Measurements from ENCODE around the gene CPLX3.
A peak's percentile ranks its signal among the peaks of the same experiment; 100 is the strongest.

CPLX3 gene

GRCh38 chr15:74828835-74829234, 2.4 kb downstream of the CPLX3 start:
- no peak for DNase-seq (ENCODE audit: low read depth in 3 of 3)

- no peak for DNase-seq (ENCODE audit: low read depth in 3 of 3)
These were observed 3.1 kb downstream of the CPLX3 start for GRCh38 chr15:74829486-74829885.

GRCh38 chr15:74829991-74830390, 3.6 kb downstream of the CPLX3 start:
- no peak for DNase-seq (ENCODE audit: low read depth in 3 of 3)

GRCh38 chr15:74830868-74831267, 4.4 kb downstream of the CPLX3 start:
- no peak for DNase-seq (ENCODE audit: low read depth in 3 of 3)

GRCh38 chr15:74831813-74832495, 5.5 kb downstream of the CPLX3 start:
- no peak for DNase-seq (ENCODE audit: low read depth in 3 of 3)

- no peak for DNase-seq (ENCODE audit: low read depth in 3 of 3)
These were observed 6.4 kb downstream of the CPLX3 start for GRCh38 chr15:74832826-74833225.

GRCh38 chr15:74833376-74834107, 7.1 kb downstream of the CPLX3 start:
- DNase-seq (ENCODE audit: low read depth in 3 of 3): no peak

- DNase-seq (ENCODE audit: low read depth in 3 of 3): peak in 1 of 3 experiments; percentile 50
These were observed 8.9 kb downstream of the CPLX3 start for GRCh38 chr15:74835312-74835823.

- DNase-seq (ENCODE audit: low read depth in 3 of 3): no peak
These were observed 10.4 kb downstream of the CPLX3 start for GRCh38 chr15:74836846-74837245.

GRCh38 chr15:74837482-74838136, 11.2 kb downstream of the CPLX3 start:
- DNase-seq (ENCODE audit: low read depth in 3 of 3): no peak

- DNase-seq (ENCODE audit: low read depth in 3 of 3): no peak
These were observed 11.7 kb downstream of the CPLX3 start for GRCh38 chr15:74838137-74838516.

GRCh38 chr15:74838746-74839525, 12.5 kb downstream of the CPLX3 start:
- DNase-seq (ENCODE audit: low read depth in 3 of 3): no peak

- no peak for DNase-seq (ENCODE audit: low read depth in 3 of 3)
These were observed 13.3 kb downstream of the CPLX3 start for GRCh38 chr15:74839526-74840395.

- no peak for DNase-seq (ENCODE audit: low read depth in 3 of 3)
These were observed 14.7 kb downstream of the CPLX3 start for GRCh38 chr15:74840851-74841775.

- no peak for DNase-seq (ENCODE audit: low read depth in 3 of 3)
These were observed 15.5 kb downstream of the CPLX3 start for GRCh38 chr15:74841891-74842373.

- peak; percentile 84 to 91 (median 90) for DNase-seq (ENCODE audit: low read depth in 3 of 3)
These were observed 16.4 kb downstream of the CPLX3 start, which contains the start of gene ULK3 for GRCh38 chr15:74842581-74843444. Gene ULK3 (minus strand): TSS chr15:74843156. CDS start chr15:74843105, 51 bp downstream.

GRCh38 chr15:74843445-74843828, 17.0 kb downstream of the CPLX3 start:
- no peak for DNase-seq (ENCODE audit: low read depth in 3 of 3)

GRCh38 chr15:74843891-74844299, 17.5 kb downstream of the CPLX3 start:
- no peak for DNase-seq (ENCODE audit: low read depth in 3 of 3)

Data from stimulated activated CD4-positive, alpha-beta T cell treated with anti-CD3 and anti-CD28 coated beads, TNF-alpha, amount 100 ng/mL, for 24 hours (primary cell).